ENCODE results near the gene E2F8. TPM values are rescaled to one million over a fixed set of nuclear protein-coding genes. Genes with fewer than 3 reads are reported as not detected.

Gene E2F8, protein sequence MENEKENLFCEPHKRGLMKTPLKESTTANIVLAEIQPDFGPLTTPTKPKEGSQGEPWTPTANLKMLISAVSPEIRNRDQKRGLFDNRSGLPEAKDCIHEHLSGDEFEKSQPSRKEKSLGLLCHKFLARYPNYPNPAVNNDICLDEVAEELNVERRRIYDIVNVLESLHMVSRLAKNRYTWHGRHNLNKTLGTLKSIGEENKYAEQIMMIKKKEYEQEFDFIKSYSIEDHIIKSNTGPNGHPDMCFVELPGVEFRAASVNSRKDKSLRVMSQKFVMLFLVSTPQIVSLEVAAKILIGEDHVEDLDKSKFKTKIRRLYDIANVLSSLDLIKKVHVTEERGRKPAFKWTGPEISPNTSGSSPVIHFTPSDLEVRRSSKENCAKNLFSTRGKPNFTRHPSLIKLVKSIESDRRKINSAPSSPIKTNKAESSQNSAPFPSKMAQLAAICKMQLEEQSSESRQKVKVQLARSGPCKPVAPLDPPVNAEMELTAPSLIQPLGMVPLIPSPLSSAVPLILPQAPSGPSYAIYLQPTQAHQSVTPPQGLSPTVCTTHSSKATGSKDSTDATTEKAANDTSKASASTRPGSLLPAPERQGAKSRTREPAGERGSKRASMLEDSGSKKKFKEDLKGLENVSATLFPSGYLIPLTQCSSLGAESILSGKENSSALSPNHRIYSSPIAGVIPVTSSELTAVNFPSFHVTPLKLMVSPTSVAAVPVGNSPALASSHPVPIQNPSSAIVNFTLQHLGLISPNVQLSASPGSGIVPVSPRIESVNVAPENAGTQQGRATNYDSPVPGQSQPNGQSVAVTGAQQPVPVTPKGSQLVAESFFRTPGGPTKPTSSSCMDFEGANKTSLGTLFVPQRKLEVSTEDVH
- under 0.01 and 1.0 TPM in 2 replicates for total RNA-seq

DNA sequence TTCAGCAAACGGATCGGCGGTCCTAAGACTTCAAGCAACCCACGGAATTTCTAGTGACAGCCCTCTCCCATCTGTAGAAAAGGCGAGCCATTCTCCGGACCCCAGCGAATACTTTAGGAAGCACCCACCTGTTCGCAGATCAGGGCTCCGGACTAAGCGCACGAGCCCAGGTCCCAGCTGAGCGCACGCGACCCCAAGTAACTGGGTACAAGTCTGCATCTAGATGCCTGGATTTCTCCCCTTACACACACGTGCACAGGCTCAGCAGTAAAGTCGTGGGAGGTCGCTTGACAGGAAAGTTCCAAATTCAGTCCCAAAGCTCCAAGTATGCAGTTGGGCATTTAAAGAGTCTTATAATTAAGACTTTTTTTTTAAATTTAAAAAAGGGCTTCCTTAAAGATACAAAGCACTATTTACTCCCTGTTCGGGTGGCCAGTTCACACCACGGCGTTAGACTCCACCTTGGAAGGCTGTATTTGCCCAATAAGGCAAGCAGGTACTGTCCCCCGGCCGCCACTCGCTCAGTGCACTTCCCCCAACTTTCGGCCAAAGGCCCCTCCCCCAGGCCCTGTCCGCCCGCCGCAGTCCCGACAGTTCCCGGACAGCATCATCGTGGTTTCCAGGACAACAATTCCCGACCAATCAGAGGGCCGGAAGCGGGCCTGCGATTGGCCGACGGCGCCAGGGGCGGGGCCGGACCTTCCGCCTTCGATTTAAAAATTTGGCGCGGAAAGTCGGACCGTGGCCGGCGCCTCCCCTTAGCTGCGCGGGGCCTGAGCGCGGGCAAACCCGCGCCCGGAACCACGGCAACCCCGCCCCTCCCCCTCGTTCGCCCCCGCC lies at the start of gene E2F8:
Gene E2F8, minus strand, starts transcription at position 526 of the 840 bp plus-strand sequence. CDS start 824 bp downstream, outside the sequence.

DNA sequence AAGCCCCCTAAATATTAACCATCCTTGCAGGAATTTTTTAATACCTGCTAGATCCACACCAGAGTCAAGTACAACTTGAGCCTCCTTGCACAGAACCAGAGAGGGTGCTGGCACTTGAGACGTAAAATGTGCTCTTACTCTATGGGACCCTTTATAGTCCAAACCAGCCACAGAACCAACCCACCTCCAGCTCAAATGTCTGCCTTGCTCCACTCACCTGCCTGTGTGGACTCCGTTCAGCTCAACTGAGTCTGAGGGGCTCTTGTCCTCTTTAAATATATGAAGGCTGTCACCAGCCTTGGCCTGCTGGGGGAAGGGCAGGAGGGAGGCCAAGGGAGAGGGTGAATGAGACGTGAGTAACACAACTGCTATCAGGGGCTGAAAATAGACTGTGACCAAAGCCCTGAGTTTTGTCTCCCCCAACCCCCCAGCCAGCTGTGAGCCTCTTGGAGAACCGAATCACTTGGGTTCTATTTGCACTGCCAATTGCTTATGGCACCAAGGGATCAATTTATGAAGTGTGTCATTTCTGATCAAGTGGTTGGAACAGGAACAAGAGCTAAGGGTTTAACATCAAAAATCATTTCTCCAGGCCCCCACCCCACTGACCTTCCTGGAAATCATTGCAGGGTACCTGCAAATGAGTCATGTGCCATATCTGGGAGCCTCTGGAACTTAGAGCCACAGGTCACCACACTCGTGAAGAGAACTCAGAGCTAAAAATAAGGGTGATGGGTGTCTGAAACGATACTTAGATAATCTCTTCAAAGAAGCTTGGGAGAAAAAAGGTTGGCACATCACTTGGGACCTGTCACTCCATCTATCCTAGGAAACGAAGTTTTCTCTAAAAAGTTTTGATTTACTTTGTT lies 38.8 kb downstream of the E2F8 start, which contains the start of gene CSRP3:
Gene CSRP3, minus strand, starts transcription at position 247 of the 869 bp plus-strand sequence. CDS start 9,535 bp downstream, outside the sequence.

Other genes starting within 250 kb of the E2F8 start
- gene MRGPRX2, start 180.2 kb downstream of the E2F8 start, total RNA-seq = under 0.01 TPM in 1 of 2 replicates, not detected in the other
- 10.4 and 14.3 TPM in 2 replicates for gene ZDHHC13, start 123.8 kb downstream of the E2F8 start, total RNA-seq
- gene CSRP3, start 39.0 kb downstream of the E2F8 start, total RNA-seq = 0.58 TPM in 1 of 2 replicates, not detected in the other

All from smooth muscle cell of trachea (primary cell).